ENCODE measurements around the gene MVD. TPM values are rescaled to one million over a fixed set of nuclear protein-coding genes. Genes with fewer than 3 reads are reported as not detected.

MVD gene
- total and polyA plus RNA-seq, 10 donors = 24.1 to 74.9 (median 37.1) TPM

DNA sequence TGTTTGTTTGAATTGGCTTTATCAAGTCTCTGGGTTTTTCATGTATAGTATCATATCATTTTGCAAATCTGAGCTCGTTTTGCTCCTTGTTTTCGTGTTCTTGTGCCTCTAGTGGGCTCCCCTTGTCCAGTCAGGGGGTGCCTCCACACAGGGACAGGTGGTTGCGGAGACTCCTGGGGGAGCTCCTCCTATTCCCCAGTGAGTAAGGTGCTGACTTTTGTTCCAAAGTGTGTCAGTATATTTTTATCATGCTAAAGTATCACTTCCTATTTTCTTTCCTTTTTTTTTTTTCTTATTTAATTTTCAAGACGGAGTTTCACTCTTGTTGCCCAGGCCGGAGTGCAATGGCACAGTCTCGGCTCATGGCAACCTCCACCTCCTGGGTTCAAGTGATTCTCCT is 54.8 kb downstream of the MVD start:
- TF ChIP-seq POLR2AphosphoS5 (IDR thresholded peaks at IDR 0.05) (no peak), POLR2A (IDR thresholded peaks at IDR 0.05) (no peak)
- TF ChIP-seq, protein P1, sequence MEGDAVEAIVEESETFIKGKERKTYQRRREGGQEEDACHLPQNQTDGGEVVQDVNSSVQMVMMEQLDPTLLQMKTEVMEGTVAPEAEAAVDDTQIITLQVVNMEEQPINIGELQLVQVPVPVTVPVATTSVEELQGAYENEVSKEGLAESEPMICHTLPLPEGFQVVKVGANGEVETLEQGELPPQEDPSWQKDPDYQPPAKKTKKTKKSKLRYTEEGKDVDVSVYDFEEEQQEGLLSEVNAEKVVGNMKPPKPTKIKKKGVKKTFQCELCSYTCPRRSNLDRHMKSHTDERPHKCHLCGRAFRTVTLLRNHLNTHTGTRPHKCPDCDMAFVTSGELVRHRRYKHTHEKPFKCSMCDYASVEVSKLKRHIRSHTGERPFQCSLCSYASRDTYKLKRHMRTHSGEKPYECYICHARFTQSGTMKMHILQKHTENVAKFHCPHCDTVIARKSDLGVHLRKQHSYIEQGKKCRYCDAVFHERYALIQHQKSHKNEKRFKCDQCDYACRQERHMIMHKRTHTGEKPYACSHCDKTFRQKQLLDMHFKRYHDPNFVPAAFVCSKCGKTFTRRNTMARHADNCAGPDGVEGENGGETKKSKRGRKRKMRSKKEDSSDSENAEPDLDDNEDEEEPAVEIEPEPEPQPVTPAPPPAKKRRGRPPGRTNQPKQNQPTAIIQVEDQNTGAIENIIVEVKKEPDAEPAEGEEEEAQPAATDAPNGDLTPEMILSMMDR (IDR thresholded peaks at IDR 0.05 in 8 of 11, conservative IDR thresholded peaks at IDR 0.05 in 3 of 11) = no peak
- Histone ChIP-seq H3K4me3 (no peak overlapping the region), H3K4me1 (peaks cover 0 to 48% (median 9%) of the 10 kb centered on the region in 6 donors), H3K27me3 (replicated peaks in 1 of 7) (no peaks in the 10 kb centered on the region), H3K27ac (peak overlapping the region in 1 of 8 donors; percentile 23), H3K9me3 (no peaks in the 10 kb centered on the region), H3K36me3 (peaks cover 2 to 99% (median 70%) of the 10 kb centered on the region in 6 donors)
- intact Hi-C loops (cut with DNase I; ENCODE audit: low total_unique reads) = no loop called here
- DNase-seq = no peak
- 71 to 89% (median 74%) methylated on average over 6 of the region's 6 CpGs for WGBS, 5 donors

GRCh38 chr16:88606148-88606757 is 56.6 kb downstream of the MVD start:
- H3K9me3 ChIP-seq = no peaks in the 10 kb centered on the region
- H3K36me3 ChIP-seq = peaks cover 2 to 99% (median 74%) of the 10 kb centered on the region in 6 donors
- no peak overlapping the region for H3K4me3 ChIP-seq
- intact Hi-C loops (cut with DNase I; ENCODE audit: low total_unique reads) = no loop called here
- H3K27me3 ChIP-seq (replicated peaks in 1 of 7) = no peaks in the 10 kb centered on the region
- DNase-seq = no peak
- H3K27ac ChIP-seq = peak overlapping the region in 2 of 8 donors; percentile 16 to 63
- no peak for TF ChIP-seq POLR2AphosphoS5 (IDR thresholded peaks at IDR 0.05)
- peaks cover 0 to 51% (median 16%) of the 10 kb centered on the region in 6 donors for H3K4me1 ChIP-seq
- 78 to 94% (median 83%) methylated on average over 17 of the region's 17 CpGs for WGBS, 5 donors

GRCh38 chr16:88605186-88606147 is 57.4 kb downstream of the MVD start:
- H3K4me1 ChIP-seq = peaks cover 0 to 59% (median 24%) of the 10 kb centered on the region in 6 donors
- DNase-seq = no peak
- 80 to 90% (median 83%) methylated on average over 16 to 20 of the region's 20 CpGs for WGBS, 5 donors
- no peaks in the 10 kb centered on the region for H3K9me3 ChIP-seq
- intact Hi-C loops (cut with DNase I; ENCODE audit: low total_unique reads) = no loop called here
- peaks cover 2 to 99% (median 73%) of the 10 kb centered on the region in 6 donors for H3K36me3 ChIP-seq
- no peak overlapping the region for H3K4me3 ChIP-seq
- no peaks in the 10 kb centered on the region for H3K27me3 ChIP-seq (replicated peaks in 1 of 7)
- TF ChIP-seq POLR2A (IDR thresholded peaks at IDR 0.05) = no peak
- TF ChIP-seq POLR2AphosphoS5 (IDR thresholded peaks at IDR 0.05) = peak in 1 of 3 donors; percentile 43
- H3K27ac ChIP-seq = peak overlapping the region in 3 of 8 donors; percentile 16 to 63 (median 53)

DNA sequence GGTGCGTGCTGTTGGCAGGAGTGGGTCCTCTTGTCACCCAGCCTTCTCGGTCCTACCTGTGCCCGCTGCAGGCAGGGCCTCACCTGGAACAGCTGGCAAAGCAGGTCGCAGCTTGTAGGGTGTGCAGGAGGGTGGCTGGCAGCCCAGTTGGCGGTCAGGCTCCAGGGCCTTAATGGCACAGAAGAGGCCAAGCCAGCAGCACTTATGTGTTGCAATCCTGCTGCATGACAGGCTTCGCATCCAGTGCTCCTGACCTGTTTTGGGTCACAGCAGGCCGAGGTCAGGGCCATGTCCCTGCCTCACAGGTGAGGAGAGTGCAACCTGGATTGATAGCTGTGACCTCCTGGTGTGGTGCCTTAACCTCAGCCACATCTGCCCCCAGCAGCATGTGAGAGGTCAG is 60.8 kb downstream of the MVD start:
- intact Hi-C loops (cut with DNase I; ENCODE audit: low total_unique reads) = no loop called here
- Histone ChIP-seq H3K27ac (no peak overlapping the region), H3K36me3 (peaks cover 5 to 95% (median 76%) of the 10 kb centered on the region in 6 donors), H3K4me1 (peaks cover 0 to 74% (median 48%) of the 10 kb centered on the region in 6 donors), H3K4me3 (no peak overlapping the region), H3K27me3 (replicated peaks in 1 of 7) (no peaks in the 10 kb centered on the region), H3K9me3 (no peaks in the 10 kb centered on the region)
- WGBS, 5 donors = 80 to 97% (median 88%) methylated on average over 3 to 7 of the region's 7 CpGs
- no peak for DNase-seq
- TF ChIP-seq, protein P1 (IDR thresholded peaks at IDR 0.05 in 8 of 11, conservative IDR thresholded peaks at IDR 0.05 in 3 of 11) = no peak
- TF ChIP-seq POLR2AphosphoS5 (IDR thresholded peaks at IDR 0.05) = peak in 1 of 3 donors; percentile 31
- no peak for TF ChIP-seq POLR2A (IDR thresholded peaks at IDR 0.05)

Other genes with a start within 250 kb of the MVD start
- 10 to 100 TPM in 4 of 7 donors, 1 to 10 TPM in 3; 4.5 to 25.3 (median 16.2) TPM for gene ZFPM1, start 209.8 kb downstream of the MVD start, total RNA-seq
- 10 to 100 TPM in 1 of 3 donors, 1 to 10 TPM in 2; 2.3 to 10.2 (median 2.8) TPM for gene ZFPM1, start 209.8 kb downstream of the MVD start, polyA plus RNA-seq
- 10 to 100 TPM; 24.1 to 65.2 (median 53.6) TPM for gene ZC3H18, start 92.7 kb downstream of the MVD start, total RNA-seq
- 10 to 100 TPM; 18.0 to 29.3 (median 18.3) TPM for gene ZC3H18, start 92.7 kb downstream of the MVD start, polyA plus RNA-seq
- 1 to 10 TPM in 1 of 7 donors, under 1 TPM in 1, not detected in 5; 0.82 to 1.2 TPM for gene IL17C, start 24.5 kb downstream of the MVD start, total RNA-seq
- under 1 TPM; 0.39 to 0.64 (median 0.47) TPM for gene IL17C, start 24.5 kb downstream of the MVD start, polyA plus RNA-seq
- 100 to 1,000 TPM; 557 to 820 (median 628) TPM for gene CYBA, start 12.0 kb downstream of the MVD start, total RNA-seq
- 100 to 1,000 TPM; 649 to 925 (median 917) TPM for gene CYBA, start 12.0 kb downstream of the MVD start, polyA plus RNA-seq
- gene SNAI3, start 23.4 kb upstream of the MVD start, total RNA-seq = 1 to 10 TPM; 4.8 to 7.6 (median 6.0) TPM
- gene SNAI3, start 23.4 kb upstream of the MVD start, polyA plus RNA-seq = 1 to 10 TPM; 5.6 to 7.8 (median 7.1) TPM
- 100 to 1,000 TPM in 3 of 7 donors, 10 to 100 TPM in 4; 63.7 to 135 (median 99.1) TPM for gene RNF166, start 43.3 kb upstream of the MVD start, total RNA-seq
- gene RNF166, start 43.3 kb upstream of the MVD start, polyA plus RNA-seq = 100 to 1,000 TPM in 1 of 3 donors, 10 to 100 TPM in 2; 55.7 to 132 (median 75.1) TPM
- gene CTU2, start 43.4 kb upstream of the MVD start, total RNA-seq = 10 to 100 TPM in 4 of 7 donors, 1 to 10 TPM in 3; 7.2 to 28.2 (median 11.7) TPM
- gene CTU2, start 43.4 kb upstream of the MVD start, polyA plus RNA-seq = 10 to 100 TPM; 16.6 to 24.5 (median 16.8) TPM
- 100 to 1,000 TPM; 154 to 249 (median 199) TPM for gene PIEZO1, start 122.1 kb upstream of the MVD start, total RNA-seq
- 100 to 1,000 TPM; 145 to 385 (median 371) TPM for gene PIEZO1, start 122.1 kb upstream of the MVD start, polyA plus RNA-seq
- gene CDT1, start 140.7 kb upstream of the MVD start, total RNA-seq = 10 to 100 TPM in 2 of 7 donors, 1 to 10 TPM in 5; 1.5 to 17.2 (median 5.3) TPM
- gene CDT1, start 140.7 kb upstream of the MVD start, polyA plus RNA-seq = 1 to 10 TPM in 2 of 3 donors, under 1 TPM in 1; 1.00 to 3.9 (median 2.5) TPM
- gene APRT, start 148.8 kb upstream of the MVD start, total RNA-seq = 100 to 1,000 TPM in 3 of 7 donors, 10 to 100 TPM in 4; 84.1 to 112 (median 96.8) TPM
- 100 to 1,000 TPM; 187 to 259 (median 225) TPM for gene APRT, start 148.8 kb upstream of the MVD start, polyA plus RNA-seq
- 10 to 100 TPM; 37.6 to 71.6 (median 53.4) TPM for gene GALNS, start 193.9 kb upstream of the MVD start, total RNA-seq
- 10 to 100 TPM in 2 of 3 donors, 1 to 10 TPM in 1; 9.7 to 19.5 (median 11.1) TPM for gene GALNS, start 193.9 kb upstream of the MVD start, polyA plus RNA-seq
- 10 to 100 TPM; 28.9 to 44.1 (median 38.6) TPM for gene TRAPPC2L, start 194.0 kb upstream of the MVD start, total RNA-seq
- 10 to 100 TPM; 55.0 to 87.5 (median 74.2) TPM for gene TRAPPC2L, start 194.0 kb upstream of the MVD start, polyA plus RNA-seq
- 1 to 10 TPM in 1 of 7 donors, under 1 TPM in 2, not detected in 4; 0.72 to 1.3 (median 0.85) TPM for gene PABPN1L, start 203.6 kb upstream of the MVD start, total RNA-seq
- gene PABPN1L, start 203.6 kb upstream of the MVD start, polyA plus RNA-seq = under 1 TPM; 0.26 to 0.67 (median 0.29) TPM

Measured in spleen (tissue), 11 donors.